Activated naive CD8-positive, alpha-beta T cell treated with anti-CD3 and anti-CD28 coated beads, Interleukin-2, amount 10 ng/mL, durations not matched to agents 7 days and 5 days (primary cell): ENCODE data around the gene HMGN1. TPM values are rescaled to one million over a fixed set of nuclear protein-coding genes. Genes with fewer than 3 reads are reported as not detected.

ENCODE experiments used
- ATAC-seq: fragments of 150-1000 bp; cut with Tn5 transposase; one replicate; pipeline ENCODE4 v1.10.0; 2021; ENCODE audit warnings: low read depth, moderate library complexity
- POLR2A ChIA-PET: fragments of 350-600 bp; sonication (Branson Sonifier 250); formaldehyde crosslinking; loops from one replicate; lab custom pipeline; 2021; ENCODE audit warnings: antibody characterized with exemption; lab: Charles Lee
- DNase-seq: peaks from one replicate; pipeline ENCODE4 v3.0.0; 2021
- H3K27ac Mint-ChIP-seq: one replicate; pipeline ENCODE4 v1.8.0; 2022; ENCODE audit warnings: mild to moderate bottlenecking, mixed read lengths
- H3K27me3 Mint-ChIP-seq: one replicate; pipeline ENCODE4 v1.8.0; 2022; ENCODE audit warnings: mild to moderate bottlenecking, moderate library complexity, mixed read lengths
- H3K36me3 Mint-ChIP-seq: one replicate; pipeline ENCODE4 v1.8.0; 2021; ENCODE audit warnings: mild to moderate bottlenecking, mixed read lengths
- H3K4me1 Mint-ChIP-seq: one replicate; pipeline ENCODE4 v1.8.0; 2021; ENCODE audit warnings: mixed read lengths
- H3K4me3 Mint-ChIP-seq: one replicate; pipeline ENCODE4 v1.8.0; 2022; ENCODE audit warnings: mild to moderate bottlenecking, moderate library complexity, mixed read lengths
- H3K9me3 Mint-ChIP-seq: one replicate; pipeline ENCODE4 v1.8.0; 2021; ENCODE audit warnings: mixed read lengths
- total RNA-seq, 2 experiments: library from RNA; stranded (reverse); gene quantifications; one replicate each; pipeline ENCODE4 v1.2.3, GENCODE V29; 2021

The HMGN1 gene
- total RNA-seq, 2 experiments from 2014 or later, result 363 to 369 TPM

DNA sequence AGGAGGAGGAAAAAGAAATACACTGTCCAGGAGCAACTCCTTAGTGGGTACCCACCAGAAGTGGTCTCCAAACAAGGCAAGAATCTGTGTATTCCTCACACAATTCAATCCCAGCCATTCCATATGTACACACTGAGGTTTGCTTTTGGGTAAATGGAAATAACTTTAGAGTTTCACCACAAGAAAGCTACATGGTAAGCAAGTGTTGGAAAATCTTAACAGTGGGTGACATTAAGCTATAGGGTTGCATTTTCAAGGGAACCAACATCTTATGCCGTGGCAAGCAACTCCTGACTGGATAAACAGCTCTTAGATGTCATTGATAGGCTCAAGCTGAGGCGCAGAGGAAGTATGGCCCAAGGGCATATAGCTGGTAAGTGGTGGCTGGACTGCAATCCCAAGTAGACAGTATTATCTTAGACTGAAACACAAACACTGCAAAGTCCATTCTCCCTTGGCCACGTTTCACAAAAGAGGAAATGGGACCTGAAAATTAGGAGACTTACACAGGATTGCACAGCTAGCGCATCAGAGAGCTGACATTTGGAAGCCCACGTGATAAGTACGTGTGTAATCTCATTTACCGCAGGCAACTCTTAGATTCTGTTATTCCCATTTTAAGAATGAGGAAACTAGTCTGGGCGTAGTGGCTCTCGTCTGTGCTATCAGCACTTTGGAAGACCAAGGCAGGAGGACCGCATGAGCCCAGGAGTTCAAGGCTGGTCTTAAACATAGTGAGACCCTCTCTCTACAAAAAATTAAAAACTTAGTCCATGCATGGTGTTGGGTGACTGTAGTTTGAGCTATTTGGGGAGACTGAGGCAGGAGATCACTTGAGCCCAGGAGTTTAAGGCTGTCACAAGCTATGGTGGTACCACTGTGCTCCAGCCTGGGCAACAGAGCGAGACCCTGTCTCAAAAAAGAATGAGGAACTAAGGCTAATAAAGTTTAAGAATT is 31.5 kb downstream of the HMGN1 start:
- H3K27ac Mint-ChIP-seq, result no peak overlapping the region
- H3K36me3 Mint-ChIP-seq, result no peaks in the 10 kb centered on the region
- peaks cover 12% of the 10 kb centered on the region for H3K4me1 Mint-ChIP-seq
- DNase-seq, result no peak
- ATAC-seq, result no peak
- peaks cover 8% of the 10 kb centered on the region for H3K27me3 Mint-ChIP-seq
- no peak overlapping the region for H3K4me3 Mint-ChIP-seq
- H3K9me3 Mint-ChIP-seq, result no peaks in the 10 kb centered on the region
- POLR2A ChIA-PET, result interaction anchor here (0.8 kb wide), 1 partner anchor 32 kb away, joined by 3 read pairs; no protein-coding TSS in a partner anchor

DNA sequence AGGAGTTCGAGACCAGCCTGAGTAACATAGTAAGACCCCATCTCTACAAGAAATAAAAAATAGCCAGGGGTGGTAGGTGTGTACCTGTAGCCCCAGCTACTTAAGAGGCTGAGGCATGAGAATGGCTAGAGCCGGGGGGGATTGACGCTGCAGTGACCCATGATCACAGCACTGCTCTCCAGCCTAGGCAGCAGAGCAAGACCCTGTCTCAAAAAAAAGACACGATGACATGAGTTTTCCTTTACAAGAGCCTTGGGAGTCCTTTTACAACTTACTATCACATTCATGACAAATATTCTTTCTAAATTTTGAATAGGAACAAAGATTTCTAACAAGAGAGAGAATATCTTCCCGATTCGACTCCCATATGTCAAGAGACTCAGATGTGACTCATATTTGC is 32.2 kb downstream of the HMGN1 start:
- Mint-ChIP-seq H3K27me3 (peaks cover 8% of the 10 kb centered on the region), H3K36me3 (peaks cover 3% of the 10 kb centered on the region), H3K9me3 (no peaks in the 10 kb centered on the region), H3K27ac (no peak overlapping the region), H3K4me1 (peaks cover 18% of the 10 kb centered on the region), H3K4me3 (no peak overlapping the region)
- POLR2A ChIA-PET, result no interaction called here
- DNase-seq (no peak), ATAC-seq (no peak)

DNA sequence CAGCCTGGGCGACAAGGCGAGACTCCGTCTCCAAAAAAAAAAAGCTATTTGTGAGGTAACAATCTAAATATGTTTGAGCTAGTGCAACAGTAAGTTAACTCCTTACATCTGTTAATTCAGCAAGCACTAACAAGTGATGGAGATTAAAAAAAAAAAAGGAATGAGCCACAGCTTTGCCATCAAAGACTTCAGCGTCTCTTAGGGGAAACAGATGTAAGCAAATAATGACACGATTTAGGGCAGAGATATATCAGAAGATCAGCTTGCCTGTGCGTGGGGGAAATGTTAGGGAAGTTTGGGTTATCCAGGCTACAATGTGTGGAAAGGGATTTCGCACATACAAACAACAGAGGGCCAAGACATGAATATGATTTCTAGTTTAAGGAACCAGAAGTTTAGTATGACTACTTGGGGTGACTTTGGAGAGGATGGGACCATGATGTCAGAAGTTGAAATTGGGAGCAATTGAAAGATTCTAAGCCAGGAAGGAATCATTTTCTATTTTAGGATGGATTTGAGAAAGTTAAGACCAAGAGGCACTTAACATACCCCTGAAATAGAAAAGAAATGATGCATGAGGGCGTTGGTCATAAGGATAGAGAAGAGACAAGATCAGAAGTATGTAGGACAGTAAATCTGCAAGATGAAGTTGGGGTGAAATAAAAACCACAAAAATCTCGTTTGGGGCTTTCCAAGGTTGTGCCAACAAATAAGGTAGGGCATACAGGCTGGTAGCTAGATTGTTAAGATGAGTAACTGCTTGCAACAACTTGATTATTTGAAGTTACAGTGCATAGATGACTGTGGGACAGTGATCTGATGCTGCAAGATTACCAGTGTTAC is 33.1 kb downstream of the HMGN1 start:
- Mint-ChIP-seq H3K27me3 (peaks cover 6% of the 10 kb centered on the region), H3K9me3 (no peaks in the 10 kb centered on the region), H3K36me3 (peaks cover 5% of the 10 kb centered on the region), H3K4me1 (peaks cover 16% of the 10 kb centered on the region), H3K4me3 (no peak overlapping the region), H3K27ac (no peak overlapping the region)
- POLR2A ChIA-PET, result interaction anchor here (0.6 to 5.2 kb wide), 2 partner anchors 31 to 510 kb away, joined by 3 to 78 read pairs; partner anchors contain the start of genes ETS2 and HMGN1
- ATAC-seq (no peak), DNase-seq (no peak)

DNA sequence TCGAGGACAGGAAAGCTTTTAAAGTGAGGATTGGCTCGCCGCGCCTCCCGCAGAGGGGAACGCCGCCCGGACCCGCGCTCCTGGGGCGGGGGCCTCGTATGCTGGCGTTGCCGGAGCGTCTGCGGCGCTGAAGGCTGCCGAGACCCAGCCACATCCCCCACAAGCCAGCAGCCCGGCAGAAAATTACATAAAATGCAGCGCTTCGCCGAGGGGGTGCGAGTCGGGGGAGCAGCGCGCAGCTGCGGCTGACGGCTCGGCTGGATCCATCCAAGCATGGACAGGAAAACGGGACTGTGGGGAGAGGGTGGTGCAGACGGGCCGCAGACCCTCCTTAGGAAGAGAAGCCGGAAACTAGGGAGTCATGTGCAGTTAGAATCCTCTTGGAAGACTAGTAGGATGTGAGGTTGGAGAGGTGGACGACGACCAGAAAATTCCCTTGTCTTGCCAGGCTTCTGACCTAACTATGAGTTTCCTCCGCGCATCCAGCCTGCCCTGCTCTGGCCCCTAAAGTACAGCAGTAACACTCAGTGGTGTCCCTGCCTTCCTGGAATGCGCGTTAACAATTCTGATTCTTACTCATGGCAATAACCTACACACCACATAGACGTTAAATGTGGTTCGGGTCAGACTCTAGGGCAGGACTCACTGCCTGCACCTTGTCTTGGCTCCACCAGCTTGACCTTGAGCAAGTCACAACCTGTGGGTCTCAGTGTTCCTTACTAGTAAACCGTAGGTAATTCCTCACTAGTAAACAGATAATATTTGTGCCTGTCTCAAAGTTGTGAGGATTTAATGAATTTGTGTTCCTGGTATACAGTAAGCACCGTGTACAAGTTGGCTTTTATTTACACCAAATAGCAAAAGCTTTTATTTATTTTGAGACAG is 34.5 kb downstream of the HMGN1 start:
- POLR2A ChIA-PET, result interaction anchor here (0.6 to 5.2 kb wide), 9 partner anchors 12 to 131 kb away, joined by 3 to 78 read pairs (median 4); partner anchors contain the start of genes HMGN1 and PSMG1
- Mint-ChIP-seq H3K36me3 (peaks cover 10% of the 10 kb centered on the region), H3K4me1 (peaks cover 19% of the 10 kb centered on the region), H3K4me3 (peak overlapping the region; percentile 95), H3K27ac (peak overlapping the region; percentile 94), H3K9me3 (no peaks in the 10 kb centered on the region), H3K27me3 (peaks cover 6% of the 10 kb centered on the region)
- DNase-seq (no peak), ATAC-seq (peak; percentile 17)

DNA sequence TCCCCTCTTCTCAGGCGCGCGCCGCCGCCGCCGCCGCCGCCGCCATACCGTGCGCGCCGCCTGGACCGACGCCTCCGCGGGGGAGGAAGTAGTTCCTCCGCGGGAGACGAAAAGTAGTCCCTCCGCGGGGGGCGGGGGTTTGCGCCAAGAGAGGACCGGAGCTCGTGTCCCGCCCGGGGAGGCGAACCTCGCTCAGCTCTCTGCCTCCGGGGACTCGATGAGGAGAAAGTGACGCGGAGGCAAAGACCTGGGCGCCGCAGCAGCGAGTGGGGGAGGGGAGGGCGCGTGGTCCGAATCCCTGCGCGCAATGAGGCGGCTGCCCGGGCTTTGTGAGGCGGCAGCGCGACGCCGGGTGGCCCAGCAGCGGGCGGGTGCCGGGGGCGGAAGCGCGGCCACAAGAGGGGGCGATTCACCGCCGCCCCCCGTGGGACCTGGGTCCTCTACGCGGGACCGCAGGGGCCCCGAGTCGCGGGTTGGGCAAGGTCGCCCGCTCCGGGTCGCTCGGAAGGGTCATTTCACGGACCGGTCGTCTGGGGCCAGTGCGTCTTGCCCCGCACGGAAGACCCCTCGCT is 35.2 kb downstream of the HMGN1 start, which contains the start of gene BRWD1:
Gene BRWD1 (minus strand): TSS at position 62 of the 572 bp plus-strand sequence. CDS start 141 bp downstream, outside the sequence.
- POLR2A ChIA-PET, result interaction anchor here (0.6 to 5.2 kb wide), 9 partner anchors 12 to 130 kb away, joined by 3 to 78 read pairs (median 4); partner anchors contain the start of genes HMGN1 and PSMG1
- Mint-ChIP-seq H3K4me3 (peak within 1 kb of the TSS; percentile 95), H3K4me1 (peaks cover 21% of the 10 kb centered on the region), H3K27ac (peak within 1 kb of the TSS; percentile 94), H3K9me3 (no peaks in the 10 kb centered on the region), H3K36me3 (peaks cover 10% of the 10 kb centered on the region), H3K27me3 (peaks cover 5% of the 10 kb centered on the region)
- ATAC-seq (peak; percentile 63), DNase-seq (peak; percentile 89)

DNA sequence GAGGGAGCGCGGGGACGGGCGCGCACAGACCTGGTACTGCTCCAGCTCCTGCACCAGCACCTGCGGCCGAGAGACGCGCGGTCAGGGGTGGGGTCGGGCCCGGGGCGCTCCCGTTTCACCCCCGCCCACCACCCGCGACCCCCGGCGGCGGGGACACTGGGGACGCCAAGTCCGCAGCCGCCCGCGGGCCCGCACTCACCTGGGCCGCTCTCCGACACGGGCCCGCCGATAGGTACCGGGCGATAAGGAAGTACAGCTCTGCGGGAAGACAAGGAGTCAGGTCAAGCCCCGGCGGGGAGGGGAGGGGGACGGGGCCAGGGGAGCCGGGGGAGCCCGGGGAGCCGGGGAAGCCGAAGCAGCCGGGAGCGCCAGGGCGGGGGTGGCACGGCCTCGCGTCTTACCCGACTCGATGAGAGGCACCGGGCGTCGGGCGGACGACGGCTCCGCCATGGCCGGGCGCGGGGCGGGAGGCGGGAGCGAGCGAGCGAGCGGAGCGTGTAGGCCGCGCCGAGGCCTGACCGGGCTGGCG is 35.8 kb downstream of the HMGN1 start:
- H3K27ac Mint-ChIP-seq, result peak overlapping the region; percentile 92
- POLR2A ChIA-PET, result interaction anchor here (0.6 to 5.2 kb wide), 9 partner anchors 12 to 130 kb away, joined by 3 to 78 read pairs (median 6); partner anchors contain the start of genes HMGN1 and PSMG1
- peaks cover 4% of the 10 kb centered on the region for H3K27me3 Mint-ChIP-seq
- DNase-seq (no peak), ATAC-seq (peak; percentile 28)
- H3K4me1 Mint-ChIP-seq, result peaks cover 21% of the 10 kb centered on the region
- peaks cover 13% of the 10 kb centered on the region for H3K36me3 Mint-ChIP-seq
- H3K4me3 Mint-ChIP-seq, result peak overlapping the region; percentile 95
- no peaks in the 10 kb centered on the region for H3K9me3 Mint-ChIP-seq

DNA sequence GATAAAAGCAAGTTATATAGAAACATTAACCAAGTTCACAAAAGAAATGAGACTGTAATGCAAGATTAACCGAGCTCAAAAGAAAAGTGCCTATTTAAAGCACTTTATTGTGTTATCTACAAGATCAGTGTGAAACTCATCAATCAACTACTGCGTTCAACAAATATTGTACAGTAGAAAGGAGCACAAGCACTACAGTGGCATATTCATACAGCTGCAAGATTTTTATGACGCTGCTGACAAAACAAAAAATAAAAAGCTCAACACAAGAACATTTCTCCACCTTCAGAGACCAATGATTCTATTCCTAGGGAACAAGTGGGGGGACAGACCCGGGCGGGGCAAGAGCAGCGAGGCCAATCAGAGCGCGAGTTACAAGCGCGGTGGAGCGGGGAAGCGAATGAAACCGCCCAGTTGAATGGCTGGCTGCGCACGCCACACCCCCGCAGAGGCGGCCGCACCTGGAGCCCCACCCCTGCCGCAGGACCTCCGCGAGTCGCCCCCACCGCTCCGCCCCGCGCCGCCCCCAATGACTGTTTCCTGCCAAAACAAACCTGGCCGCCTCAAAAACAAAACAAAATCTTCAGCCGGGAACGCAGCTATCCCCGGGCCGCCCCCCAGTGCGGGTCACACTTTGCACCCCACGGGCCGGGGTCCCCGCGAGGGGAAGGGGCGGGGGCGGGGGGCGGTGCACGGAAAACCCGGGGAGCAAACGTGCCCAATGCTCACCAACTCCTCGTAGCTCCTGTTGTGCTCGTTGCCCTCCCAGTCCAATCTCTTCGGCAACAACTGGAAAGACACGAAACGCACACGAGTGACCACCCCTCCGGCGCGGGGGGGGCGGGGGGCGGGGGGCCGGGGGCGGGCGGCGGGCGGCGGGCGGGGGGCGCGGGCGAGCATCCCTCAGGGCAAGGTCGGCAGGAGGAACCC is 36.5 kb downstream of the HMGN1 start:
- ATAC-seq (peak; percentile 73), DNase-seq (peak; percentile 97)
- POLR2A ChIA-PET, result interaction anchor here (0.6 to 5.2 kb wide), 6 partner anchors 11 to 129 kb away, joined by 3 to 78 read pairs (median 8); partner anchors contain the start of genes HMGN1 and PSMG1
- peak overlapping the region; percentile 88 for H3K4me3 Mint-ChIP-seq
- H3K36me3 Mint-ChIP-seq, result peaks cover 13% of the 10 kb centered on the region
- no peaks in the 10 kb centered on the region for H3K9me3 Mint-ChIP-seq
- peak overlapping the region; percentile 92 for H3K27ac Mint-ChIP-seq
- peaks cover 4% of the 10 kb centered on the region for H3K27me3 Mint-ChIP-seq
- peaks cover 21% of the 10 kb centered on the region for H3K4me1 Mint-ChIP-seq

DNA sequence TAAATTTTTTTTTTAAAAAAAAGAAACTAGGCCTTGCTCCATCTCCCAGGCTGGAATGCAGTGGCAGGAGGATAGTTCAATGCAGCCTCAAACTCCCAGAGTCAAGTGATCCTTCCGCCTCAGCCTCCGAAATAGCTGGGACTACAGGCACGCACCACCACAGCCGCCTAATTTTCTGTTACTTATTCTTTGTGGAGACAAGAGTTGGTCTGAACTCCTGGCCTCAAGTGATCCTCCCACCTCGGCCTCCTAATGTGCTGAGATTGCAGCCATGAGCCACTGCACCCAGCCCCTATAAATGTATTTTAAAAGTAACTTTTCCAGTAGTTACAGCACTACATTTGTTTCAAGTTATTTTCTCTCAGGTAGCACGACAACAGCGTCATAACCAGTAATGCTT is 37.7 kb downstream of the HMGN1 start:
- no peak for ATAC-seq
- Mint-ChIP-seq H3K4me1 (peaks cover 21% of the 10 kb centered on the region), H3K27ac (no peak overlapping the region), H3K9me3 (no peaks in the 10 kb centered on the region), H3K36me3 (peaks cover 15% of the 10 kb centered on the region), H3K27me3 (peaks cover 3% of the 10 kb centered on the region), H3K4me3 (no peak overlapping the region)
- no peak for DNase-seq
- POLR2A ChIA-PET, result interaction anchor here (5.2 kb wide), 1 partner anchor 36 kb away, joined by 78 read pairs; the partner anchor contains the start of gene HMGN1

DNA sequence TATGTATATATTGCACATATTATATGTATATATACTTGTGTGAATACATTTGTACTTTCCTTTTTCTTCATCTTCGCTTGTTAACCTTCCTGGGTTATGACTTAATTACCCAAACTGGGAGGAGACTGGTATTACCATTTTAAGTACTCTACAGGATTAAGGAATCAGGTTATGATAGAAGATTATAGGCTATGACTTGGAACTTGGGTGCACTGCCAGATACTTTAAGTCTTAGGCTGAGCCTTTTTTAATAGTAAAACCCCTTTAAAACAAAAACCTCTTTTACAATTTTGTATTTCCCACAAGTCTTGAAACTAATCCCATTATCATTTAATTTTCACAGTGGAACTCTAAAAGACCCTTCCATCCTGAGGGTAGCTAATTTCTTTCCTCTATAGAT is 41.4 kb downstream of the HMGN1 start:
- ATAC-seq (no peak), DNase-seq (no peak)
- H3K9me3 Mint-ChIP-seq, result no peaks in the 10 kb centered on the region
- H3K27ac Mint-ChIP-seq, result no peak overlapping the region
- H3K4me3 Mint-ChIP-seq, result no peak overlapping the region
- H3K36me3 Mint-ChIP-seq, result peaks cover 22% of the 10 kb centered on the region
- H3K4me1 Mint-ChIP-seq, result peaks cover 12% of the 10 kb centered on the region
- POLR2A ChIA-PET, result interaction anchor here (1.6 kb wide), 1 partner anchor 9 kb away, joined by 6 read pairs; no protein-coding TSS in a partner anchor
- H3K27me3 Mint-ChIP-seq, result no peaks in the 10 kb centered on the region

DNA sequence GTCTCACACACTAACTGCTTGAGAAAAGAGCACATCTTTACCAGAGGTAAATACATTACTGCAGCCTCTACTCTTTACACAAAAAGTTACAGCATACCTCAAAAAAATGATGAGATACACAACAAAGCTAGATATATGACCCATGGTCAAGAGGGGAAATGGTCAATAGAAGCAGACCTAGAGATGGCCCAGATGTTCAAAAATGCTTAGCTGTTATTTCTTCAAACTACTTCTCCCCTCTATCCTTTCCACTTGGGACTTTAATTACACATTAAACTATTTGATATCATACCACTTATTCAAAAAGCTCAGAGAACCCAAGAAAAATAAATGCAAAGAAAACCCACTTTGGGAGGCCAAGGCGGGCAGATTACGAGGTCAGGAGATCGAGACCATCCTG is 48.3 kb downstream of the HMGN1 start:
- Mint-ChIP-seq H3K27ac (no peak overlapping the region), H3K9me3 (peaks cover 14% of the 10 kb centered on the region), H3K4me3 (no peak overlapping the region), H3K36me3 (peaks cover 47% of the 10 kb centered on the region), H3K4me1 (peaks cover 14% of the 10 kb centered on the region), H3K27me3 (no peaks in the 10 kb centered on the region)
- no peak for DNase-seq
- POLR2A ChIA-PET, result interaction anchor here (0.7 to 1.1 kb wide), 3 partner anchors 12 to 117 kb away, joined by 3 to 4 read pairs (median 3); partner anchors contain the start of gene PSMG1
- ATAC-seq, result no peak

DNA sequence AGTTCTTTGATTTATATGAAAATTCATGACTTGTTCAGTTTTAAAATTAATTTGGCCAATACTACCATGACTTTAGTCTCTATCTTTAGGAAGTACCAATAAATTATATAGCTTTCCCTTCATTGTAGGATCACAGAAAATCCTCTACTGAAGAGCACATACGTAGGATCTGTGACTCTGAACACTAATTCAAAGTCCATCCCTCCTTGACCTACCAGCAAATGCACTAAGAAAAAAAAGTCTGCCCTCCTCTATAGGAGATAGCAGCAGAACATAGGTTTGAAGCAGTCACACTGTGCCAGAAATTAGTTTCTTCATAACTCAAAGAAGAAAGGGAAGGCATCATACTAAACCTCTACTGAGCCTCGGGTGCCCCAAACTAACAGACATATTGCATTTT is 52.0 kb downstream of the HMGN1 start:
- peaks cover 14% of the 10 kb centered on the region for H3K4me1 Mint-ChIP-seq

More for the DNA sequence above, 52.0 kb downstream of the HMGN1 start:
- H3K27ac Mint-ChIP-seq, result no peak overlapping the region
- peaks cover 14% of the 10 kb centered on the region for H3K9me3 Mint-ChIP-seq
- no peaks in the 10 kb centered on the region for H3K27me3 Mint-ChIP-seq
- no peak for ATAC-seq
- H3K4me3 Mint-ChIP-seq, result no peak overlapping the region
- DNase-seq, result no peak
- peaks cover 61% of the 10 kb centered on the region for H3K36me3 Mint-ChIP-seq
- POLR2A ChIA-PET, result no interaction called here
